GM18867 (cell line): ENCODE data around the gene EXD3.
"Not testable (repeated sequence)": the region's sequence is repeated elsewhere in the genome, so short reads cannot be mapped to it uniquely, and the experiment has no call there.

ENCODE experiments used
- ATAC-seq: cut with Tn5 transposase; IDR thresholded peaks from one replicate; pipeline ENCODE4 v1.9.1; 2021; ENCODE audit warnings: mild to moderate bottlenecking, moderate library complexity; ENCODE audit not compliant: unreplicated experiment

The EXD3 gene

DNA sequence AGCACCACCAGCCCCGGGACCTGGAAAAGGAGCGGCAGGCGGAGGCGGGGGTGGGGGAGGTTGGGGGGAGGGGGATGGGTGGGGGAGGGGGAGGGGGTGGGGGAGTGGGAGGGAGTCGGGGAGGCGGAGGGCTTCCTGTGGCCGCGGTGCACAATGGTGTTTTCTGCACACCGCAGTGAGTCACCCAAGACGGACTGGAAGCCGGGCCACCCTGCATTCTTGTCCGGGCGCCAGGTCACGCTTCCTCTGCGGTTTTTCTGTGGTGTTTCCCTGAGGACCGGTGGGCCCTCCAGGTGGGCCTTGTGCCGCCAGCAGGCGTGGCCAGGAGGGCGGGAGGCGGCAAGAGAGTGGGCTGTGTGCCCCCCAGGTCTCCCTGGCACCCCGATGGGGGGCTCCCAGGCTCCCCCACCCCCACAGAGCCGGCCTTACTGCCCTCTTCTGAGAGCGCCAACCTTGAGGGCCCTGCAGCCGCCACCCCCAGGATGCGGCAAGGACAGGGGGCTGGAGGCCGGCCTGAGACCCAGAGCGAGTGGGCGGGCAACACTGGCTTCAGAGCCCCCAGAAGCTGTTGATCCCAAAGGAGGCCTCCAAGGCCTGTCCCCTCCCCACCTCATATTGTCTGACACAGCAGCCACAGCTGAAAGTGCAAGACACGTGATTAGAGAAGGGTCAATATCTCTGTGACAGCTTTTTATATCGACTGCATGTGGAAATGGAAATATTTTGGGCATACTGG lies 11.1 kb downstream of the EXD3 start:
- no peak for ATAC-seq

DNA sequence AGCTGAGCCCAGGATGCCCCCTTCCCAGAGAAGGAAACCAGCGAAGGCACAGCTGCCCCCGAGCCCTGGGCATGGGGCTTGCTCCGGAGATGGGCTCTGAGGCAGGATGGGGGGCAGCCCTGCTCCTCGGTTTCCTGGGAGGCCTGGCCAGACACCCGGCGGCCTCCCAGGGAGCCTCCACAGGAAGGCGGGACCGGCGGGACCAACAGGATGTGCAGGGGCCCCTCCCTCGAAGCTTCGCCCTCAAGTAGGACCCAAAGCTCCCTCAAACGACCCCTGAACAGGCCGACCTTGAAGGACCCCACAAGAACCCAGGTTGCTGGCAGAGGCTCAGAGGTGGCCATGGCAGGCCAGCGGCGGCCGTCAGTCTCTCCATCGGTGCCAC lies 11.7 kb downstream of the EXD3 start:
- ATAC-seq, result no peak

GRCh38 chr9:137410891-137411249 lies 12.1 kb downstream of the EXD3 start:
- no peak for ATAC-seq

DNA sequence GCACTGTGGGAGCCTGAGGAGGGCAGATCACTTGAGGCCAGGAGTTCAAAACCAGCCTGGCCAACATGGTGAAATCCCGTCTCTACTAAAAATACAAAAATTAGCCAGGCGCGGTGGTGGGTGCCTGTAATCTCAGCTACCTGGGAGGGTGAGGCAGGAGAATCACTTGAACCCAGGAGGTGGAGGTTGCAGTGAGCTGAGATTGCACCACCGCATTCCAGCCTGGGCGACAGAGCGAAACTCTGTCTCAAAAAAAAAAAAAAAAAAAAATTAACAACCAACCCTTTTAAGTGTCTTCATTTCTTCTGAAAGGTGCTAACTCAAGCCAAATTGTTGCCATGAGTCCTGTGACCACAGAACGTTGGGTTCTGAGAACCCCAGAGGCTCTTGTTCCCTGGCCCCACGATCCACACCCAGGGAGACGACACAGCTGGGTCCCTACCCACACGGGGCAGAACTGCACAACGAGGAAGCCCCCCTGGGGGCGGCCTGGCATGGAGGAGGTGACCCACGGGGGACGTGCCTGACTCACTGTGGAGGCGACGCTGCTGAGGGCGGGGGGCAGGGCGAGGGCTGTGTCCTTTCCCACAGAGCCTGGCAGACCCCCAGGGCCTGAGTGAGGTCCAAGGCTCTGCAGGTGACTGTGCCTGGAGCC lies 12.6 kb downstream of the EXD3 start:
- not testable (repeated sequence) for ATAC-seq

- no peak for ATAC-seq
Measured at GRCh38 chr9:137409515-137409914, 13.4 kb downstream of the EXD3 start.

DNA sequence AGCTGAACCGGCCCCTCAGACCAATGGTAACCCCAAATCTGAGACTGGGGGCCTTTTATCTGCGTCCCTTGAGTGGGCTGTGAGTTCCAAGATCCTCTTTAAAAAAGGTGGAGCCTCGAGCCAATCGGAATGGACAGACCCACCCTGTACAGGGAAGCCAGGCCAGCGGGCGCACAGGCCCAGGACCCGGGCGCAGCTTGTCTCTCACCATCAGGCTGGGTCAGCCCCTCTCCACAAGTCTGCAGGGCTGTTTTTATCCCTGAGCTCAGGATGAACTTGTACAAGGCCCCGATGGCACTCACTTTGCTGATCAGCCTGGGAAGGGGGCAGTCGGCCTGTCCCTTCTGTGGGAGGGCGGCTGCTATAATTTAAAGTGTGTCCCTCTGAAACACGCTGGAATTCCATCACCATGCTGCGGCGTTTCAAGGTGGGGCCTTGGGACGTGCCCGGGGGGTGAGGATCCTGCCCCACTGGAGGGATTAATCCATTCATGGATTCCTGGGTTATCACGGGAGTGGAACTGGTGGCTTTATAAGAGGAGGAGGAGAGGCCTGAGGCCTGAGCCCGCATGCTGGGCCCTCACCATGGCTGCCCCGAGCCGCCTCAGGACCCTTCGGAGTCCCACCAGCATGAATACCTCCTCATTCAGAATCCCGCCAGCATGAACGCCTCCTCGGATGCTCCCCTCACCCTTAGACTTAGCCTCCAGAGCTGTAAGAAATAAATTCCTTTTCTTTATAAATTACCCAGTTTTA lies 14.1 kb downstream of the EXD3 start:
- ATAC-seq, result no peak

GRCh38 chr9:137407590-137408300 lies 15.2 kb downstream of the EXD3 start:
- ATAC-seq, result no peak

GRCh38 chr9:137406876-137407589 lies 15.9 kb downstream of the EXD3 start:
- no peak for ATAC-seq

DNA sequence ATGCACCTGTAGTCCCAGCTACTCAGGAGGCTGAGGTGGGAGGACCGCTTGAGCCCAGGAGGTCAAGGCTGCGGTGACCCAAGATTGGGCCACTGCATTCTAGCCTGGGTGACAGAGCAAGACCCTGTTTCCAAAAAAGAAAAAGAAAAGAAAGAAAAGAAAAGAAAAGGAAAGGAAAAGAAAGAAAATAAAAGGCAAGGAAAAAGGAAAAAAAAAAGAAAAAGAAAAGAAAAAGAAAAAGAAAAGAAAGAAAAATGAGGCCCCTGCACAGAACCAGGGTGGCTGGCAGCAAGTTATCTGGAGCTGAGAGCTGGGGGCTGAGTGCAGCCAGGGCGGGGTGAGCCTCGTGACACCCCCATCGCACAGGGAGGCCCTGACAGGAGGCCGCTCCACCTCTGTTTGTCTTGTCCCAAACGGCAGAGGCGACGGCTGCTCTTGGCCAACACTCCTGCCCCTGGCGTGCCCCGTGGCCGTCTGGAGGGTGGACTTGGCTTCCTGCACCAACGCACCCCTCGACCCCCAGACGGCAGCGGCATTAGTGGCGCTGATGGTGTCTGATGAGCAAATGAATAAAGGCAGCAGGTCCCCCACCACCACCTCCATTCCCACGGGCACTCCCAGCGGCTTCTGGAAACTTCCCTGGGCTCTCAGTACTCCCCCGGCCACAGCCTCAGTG lies 16.7 kb downstream of the EXD3 start:
- ATAC-seq, result no peak

DNA sequence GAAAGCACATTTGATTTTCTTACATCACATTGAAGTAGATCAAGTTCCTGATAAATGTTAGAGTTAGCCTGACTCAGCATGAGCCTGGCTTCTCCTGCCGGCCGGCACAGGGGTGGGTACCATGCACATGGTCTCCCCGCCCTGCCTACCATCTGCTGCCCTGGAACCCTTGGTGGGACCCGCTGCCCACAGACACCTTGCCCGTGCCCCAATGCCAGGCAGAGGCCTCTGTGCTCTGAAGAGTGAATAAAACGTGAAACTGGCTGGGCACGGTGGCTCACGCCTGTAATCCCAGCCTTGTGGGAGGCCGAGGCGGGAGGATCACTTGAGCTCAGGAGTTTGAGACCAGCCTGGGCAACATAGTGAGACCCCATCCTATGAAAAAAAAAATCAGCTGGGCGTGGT lies 17.3 kb downstream of the EXD3 start:
- ATAC-seq, result no peak

DNA sequence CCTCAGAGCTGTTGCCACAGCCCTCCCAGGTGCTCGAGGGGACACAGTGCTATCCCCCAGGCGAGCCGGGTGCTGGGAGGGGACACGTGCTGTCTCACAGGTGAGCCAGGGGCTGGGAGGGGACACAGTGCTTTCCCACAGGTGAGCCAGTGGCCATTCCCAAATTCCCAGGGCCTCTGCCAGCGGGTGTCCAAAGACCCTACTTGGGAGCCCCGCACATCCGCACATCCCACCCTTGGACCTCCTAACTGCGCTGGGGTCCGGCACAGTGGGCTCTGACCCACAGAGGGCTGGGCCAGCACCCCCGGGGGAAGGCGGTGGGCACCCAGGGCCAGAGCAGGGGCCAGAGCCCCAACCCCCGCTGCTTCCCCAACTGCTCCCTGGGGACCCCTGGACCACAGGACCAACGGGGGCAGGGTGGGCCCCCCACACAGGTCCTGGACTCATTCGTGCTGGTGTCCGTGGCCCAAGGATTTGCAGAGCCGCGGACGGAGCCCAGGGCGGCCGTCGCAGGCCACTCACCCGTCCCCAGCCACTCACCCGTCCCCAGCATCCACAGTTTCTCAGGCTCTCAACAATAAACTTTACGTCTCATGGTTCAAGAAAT lies 17.9 kb downstream of the EXD3 start:
- no peak for ATAC-seq

DNA sequence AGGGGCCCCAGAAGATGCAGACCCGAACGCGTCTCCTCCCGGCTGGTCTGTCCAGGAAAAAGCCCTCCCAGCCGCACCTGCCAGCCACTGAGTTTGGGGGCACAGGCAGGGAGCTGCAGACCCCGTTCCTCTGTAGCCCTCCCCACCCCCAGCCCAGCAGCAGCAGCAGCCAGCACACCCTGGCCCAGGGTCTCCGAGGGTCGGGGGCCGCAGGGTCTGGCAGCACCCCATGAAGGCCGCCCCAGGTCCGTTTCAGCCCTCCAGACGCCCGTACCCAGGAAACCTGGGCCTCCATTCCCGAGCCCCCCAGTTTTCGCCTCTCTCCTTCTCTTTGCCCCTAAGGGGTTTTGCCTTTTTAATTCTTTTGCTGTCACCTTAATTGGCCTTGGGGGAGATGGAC lies 19.7 kb downstream of the EXD3 start:
- ATAC-seq, result no peak

DNA sequence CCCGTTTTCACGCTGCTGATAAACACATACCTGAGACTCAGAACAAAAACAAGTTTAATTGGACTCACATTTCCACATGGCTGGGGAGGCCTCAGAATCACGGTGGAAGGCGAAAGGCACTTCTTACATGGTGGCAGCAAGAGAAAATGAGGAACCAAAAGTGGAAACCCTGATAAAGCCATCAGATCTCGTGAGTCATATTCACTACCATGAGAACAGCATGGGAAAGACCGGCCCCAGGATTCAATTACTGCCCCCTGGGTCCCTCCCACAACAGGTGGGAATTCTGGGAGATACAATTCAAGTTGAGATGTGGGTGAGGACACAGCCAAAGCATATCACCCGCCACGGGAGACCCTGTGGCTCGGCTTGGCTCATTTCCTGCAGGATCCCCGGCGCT lies 20.2 kb downstream of the EXD3 start:
- no peak for ATAC-seq

DNA sequence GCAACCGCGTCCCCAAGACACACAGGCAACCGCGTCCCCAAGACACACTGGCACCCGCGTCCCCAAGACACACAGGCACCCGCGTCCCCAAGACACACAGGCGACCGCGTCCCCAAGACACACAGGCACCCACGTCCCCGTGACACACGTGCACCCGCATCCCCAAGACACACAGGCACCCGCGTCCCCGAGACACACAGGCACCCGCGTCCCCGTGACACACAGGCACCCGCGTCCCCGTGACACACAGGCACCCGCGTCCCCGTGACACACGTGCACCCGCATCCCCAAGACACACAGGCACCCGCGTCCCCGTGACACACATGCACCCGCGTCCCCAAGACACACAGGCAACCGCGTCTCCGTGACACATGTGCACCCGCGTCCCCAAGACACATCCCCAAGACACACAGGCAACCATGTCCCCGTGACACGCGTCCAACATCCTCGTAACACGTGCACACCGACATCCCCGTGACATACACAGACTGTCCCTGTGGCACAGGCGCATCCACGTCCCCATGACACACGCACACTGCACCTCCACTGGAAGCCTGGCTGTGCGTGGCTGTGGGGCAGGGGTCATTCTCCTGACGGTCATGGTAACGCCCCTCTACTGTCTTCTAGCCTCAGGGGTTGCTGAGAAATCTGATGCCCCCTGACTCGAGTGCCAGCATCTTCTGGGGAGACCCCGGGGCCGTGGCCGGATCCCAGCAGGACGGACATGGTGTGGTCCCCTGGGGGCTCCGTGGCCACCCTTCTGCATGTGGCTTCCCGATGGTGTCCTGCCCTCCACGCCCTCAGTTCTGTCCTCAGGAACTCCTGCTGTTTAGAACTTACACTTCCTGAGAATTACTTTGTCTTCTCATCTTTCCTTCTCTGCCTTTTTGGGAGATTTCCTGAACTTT lies 24.1 kb downstream of the EXD3 start:
- no peak for ATAC-seq

- no peak for ATAC-seq
Measured at GRCh38 chr9:137397675-137398423, 25.1 kb downstream of the EXD3 start.

- no peak for ATAC-seq
Measured at GRCh38 chr9:137396634-137397367, 26.2 kb downstream of the EXD3 start.

- ATAC-seq, result no peak
Measured at GRCh38 chr9:137396227-137396626, 26.7 kb downstream of the EXD3 start.

DNA sequence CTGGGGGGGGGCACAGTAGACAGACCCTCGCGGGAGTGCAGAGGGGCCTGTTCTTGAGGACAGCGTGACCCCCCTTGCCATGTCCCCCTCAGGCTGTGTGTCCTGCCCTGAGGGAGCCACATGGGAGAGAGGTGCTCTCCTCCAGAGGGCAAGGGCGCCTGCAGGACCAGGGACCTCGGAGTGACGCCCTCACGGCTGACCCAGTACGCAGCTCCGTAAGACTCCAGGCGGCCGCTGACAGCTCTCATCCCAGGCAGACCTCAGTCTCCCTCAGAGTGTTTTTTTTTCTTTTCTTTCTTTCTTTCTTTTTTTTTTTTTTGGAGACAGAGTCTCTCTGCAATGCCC lies 27.3 kb downstream of the EXD3 start:
- ATAC-seq, result no peak
